Natural killer cell (primary cell): ENCODE results near the gene KIAA1671. TPM values are rescaled to one million over a fixed set of nuclear protein-coding genes. Genes with fewer than 3 reads are reported as not detected.

Experiments
- ATAC-seq, 3 donors: fragments of 150-1000 bp in 2 of 3; fragments of 200-7000 bp in 1 of 3; cut with Tn5 transposase; 1 replicate in 1 of 3; 2 replicates in 2 of 3; pipeline ENCODE4 v1.10.0; 2021; ENCODE audit warnings: mild to moderate bottlenecking in 2 of 3, moderate library complexity in 2 of 3
- DNase-seq, 2 donors: peaks; one replicate each; pipeline versions ENCODE4 v3.0.0 to v3.0.0-alpha.2; 2013 to 2021; ENCODE audit warnings: mixed read lengths in 1 of 2
- H3K27ac ChIP-seq: one replicate; pipeline ENCODE4 v1.5.1; 2013; ENCODE audit warnings: mild to moderate bottlenecking, low read length
- H3K27me3 ChIP-seq: one replicate; pipeline ENCODE4 v1.6.1; 2013; ENCODE audit warnings: low read length; ENCODE audit not compliant: control insufficient read depth, insufficient read depth
- H3K36me3 ChIP-seq: one replicate; pipeline ENCODE4 v1.6.1; 2013; ENCODE audit warnings: low read length; ENCODE audit not compliant: control insufficient read depth, insufficient read depth
- H3K4me1 ChIP-seq: one replicate; pipeline ENCODE4 v1.6.1; 2013; ENCODE audit warnings: low read length; ENCODE audit not compliant: control insufficient read depth, insufficient read depth
- H3K4me3 ChIP-seq: one replicate; pipeline ENCODE4 v1.5.1; 2013; ENCODE audit warnings: low read length
- H3K9me3 ChIP-seq: one replicate; pipeline ENCODE4 v1.6.1; 2013; ENCODE audit warnings: low read length; ENCODE audit not compliant: control insufficient read depth, insufficient read depth
- H3K27ac Mint-ChIP-seq, 2 donors: one replicate each; pipeline ENCODE4 v1.8.0; 2022; ENCODE audit warnings: mild to moderate bottlenecking in 2 of 2, mixed read lengths in 2 of 2, moderate library complexity in 1 of 2
- H3K27me3 Mint-ChIP-seq, 2 donors: one replicate each; pipeline ENCODE4 v1.8.0; 2022; ENCODE audit warnings: low read depth in 2 of 2, mixed read lengths in 2 of 2
- H3K36me3 Mint-ChIP-seq: one replicate; pipeline ENCODE4 v1.8.0; 2022; ENCODE audit warnings: mixed read lengths
- H3K4me1 Mint-ChIP-seq, 2 donors: one replicate each; pipeline ENCODE4 v1.8.0; 2022; ENCODE audit warnings: mixed read lengths in 2 of 2
- H3K4me3 Mint-ChIP-seq: one replicate; pipeline ENCODE4 v1.8.0; 2022; ENCODE audit warnings: mild to moderate bottlenecking, moderate library complexity, mixed read lengths
- H3K9me3 Mint-ChIP-seq, 2 donors: one replicate each; pipeline ENCODE4 v1.8.0; 2022; ENCODE audit warnings: mixed read lengths in 2 of 2
- WGBS: methylation state at CpG from one replicate; pipeline ENCODE4 v1.1.7; 2013; ENCODE audit warnings: missing lambda C conversion rate; ENCODE audit not compliant: insufficient coverage; 5-methylcytosine and 5-hydroxymethylcytosine counted together
- intact Hi-C: fragments of 100-400 bp; cut with micrococcal nuclease; formaldehyde crosslinking; loops from one replicate; pipeline ENCODE4 v1.14.2; 2022
- total RNA-seq, 4 donors: library from RNA; stranded (reverse); fragments of 120-200 nt in 1 of 4; gene quantifications; one replicate each; pipeline versions ENCODE4 v1.2.3 to v1.2.4, GENCODE V29; 2013 to 2022
- TF ChIP-seq, protein P1 (sequence below): fragments of 200-600 bp; IDR thresholded peaks from one replicate; pipeline ENCODE4 v1.8.0; 2022; ENCODE audit warnings: antibody characterized with exemption

Gene KIAA1671
- total RNA-seq, 3 donors from 2014 or later (not counting 1 experiment from before 2014, with no cell fraction given) = 3.6 to 24.0 (median 7.3) TPM

DNA sequence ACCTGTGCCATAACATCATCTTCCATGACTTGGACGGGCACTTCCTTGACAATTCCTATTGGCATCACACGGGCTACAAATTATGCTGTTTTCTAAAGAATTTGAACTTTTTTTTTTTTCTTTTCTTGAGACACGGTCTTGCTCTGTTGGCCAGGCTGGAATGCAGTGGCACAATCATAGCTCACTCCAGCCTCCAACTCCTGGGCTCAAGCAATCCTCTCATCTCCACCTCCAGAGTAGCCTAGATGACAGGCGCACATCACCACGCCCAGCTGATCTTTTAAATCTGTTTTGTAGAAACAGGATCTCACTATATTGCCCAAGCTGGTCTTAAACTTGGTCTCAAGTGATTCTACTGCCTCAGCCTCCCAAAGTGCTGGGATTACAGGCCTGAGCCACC, 243.8 kb downstream of the KIAA1671 start:
- Histone ChIP-seq H3K36me3 (no peaks in the 10 kb centered on the region), H3K4me3 (no peak overlapping the region), H3K9me3 (no peaks in the 10 kb centered on the region), H3K27me3 (no peaks in the 10 kb centered on the region), H3K4me1 (no peaks in the 10 kb centered on the region), H3K27ac (no peak overlapping the region)
- Mint-ChIP-seq H3K9me3 (no peaks in the 10 kb centered on the region), H3K27ac (no peak overlapping the region), H3K4me1 (no peaks in the 10 kb centered on the region), H3K36me3 (no peaks in the 10 kb centered on the region), H3K4me3 (no peak overlapping the region), H3K27me3 (no peaks in the 10 kb centered on the region)
- ATAC-seq (no peak), DNase-seq (no peak)
- intact Hi-C loops = loop anchor here (10.0 kb wide), 1 partner anchor 578 kb away; no protein-coding TSS in a partner anchor
- 92% methylated on average over 5 of the region's 5 CpGs for WGBS
- TF ChIP-seq, protein P1, sequence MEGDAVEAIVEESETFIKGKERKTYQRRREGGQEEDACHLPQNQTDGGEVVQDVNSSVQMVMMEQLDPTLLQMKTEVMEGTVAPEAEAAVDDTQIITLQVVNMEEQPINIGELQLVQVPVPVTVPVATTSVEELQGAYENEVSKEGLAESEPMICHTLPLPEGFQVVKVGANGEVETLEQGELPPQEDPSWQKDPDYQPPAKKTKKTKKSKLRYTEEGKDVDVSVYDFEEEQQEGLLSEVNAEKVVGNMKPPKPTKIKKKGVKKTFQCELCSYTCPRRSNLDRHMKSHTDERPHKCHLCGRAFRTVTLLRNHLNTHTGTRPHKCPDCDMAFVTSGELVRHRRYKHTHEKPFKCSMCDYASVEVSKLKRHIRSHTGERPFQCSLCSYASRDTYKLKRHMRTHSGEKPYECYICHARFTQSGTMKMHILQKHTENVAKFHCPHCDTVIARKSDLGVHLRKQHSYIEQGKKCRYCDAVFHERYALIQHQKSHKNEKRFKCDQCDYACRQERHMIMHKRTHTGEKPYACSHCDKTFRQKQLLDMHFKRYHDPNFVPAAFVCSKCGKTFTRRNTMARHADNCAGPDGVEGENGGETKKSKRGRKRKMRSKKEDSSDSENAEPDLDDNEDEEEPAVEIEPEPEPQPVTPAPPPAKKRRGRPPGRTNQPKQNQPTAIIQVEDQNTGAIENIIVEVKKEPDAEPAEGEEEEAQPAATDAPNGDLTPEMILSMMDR = no peak

DNA sequence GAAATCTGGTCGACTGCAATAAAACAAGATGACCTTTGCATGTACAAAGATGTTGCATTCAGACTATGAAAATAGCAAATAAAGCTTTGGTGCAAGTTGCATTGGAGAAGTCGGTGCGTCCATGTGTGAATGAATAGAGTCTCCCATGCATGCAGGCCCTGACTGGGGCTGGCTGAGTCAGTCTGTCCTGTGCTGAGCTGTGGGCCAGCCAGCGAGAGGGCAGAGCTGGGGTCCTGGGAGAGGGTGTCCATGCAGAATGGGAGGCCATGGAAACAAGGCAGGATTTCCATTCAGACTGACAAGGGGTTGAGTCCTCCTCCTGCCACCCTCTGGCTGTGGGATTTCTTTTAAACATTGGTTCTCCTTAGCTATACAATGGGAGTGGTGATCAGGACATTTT, 244.8 kb downstream of the KIAA1671 start:
- DNase-seq (no peak), ATAC-seq (no peak)
- Histone ChIP-seq H3K27me3 (no peaks in the 10 kb centered on the region), H3K9me3 (no peaks in the 10 kb centered on the region), H3K4me1 (no peaks in the 10 kb centered on the region), H3K4me3 (no peak overlapping the region), H3K27ac (no peak overlapping the region), H3K36me3 (no peaks in the 10 kb centered on the region)
- no peak overlapping the region for H3K27ac Mint-ChIP-seq
- TF ChIP-seq, protein P1 = no peak
- WGBS = 91% methylated on average over 4 of the region's 4 CpGs
- H3K9me3 Mint-ChIP-seq = no peaks in the 10 kb centered on the region
- H3K4me1 Mint-ChIP-seq = peaks cover 0 to 3% of the 10 kb centered on the region in 2 donors
- intact Hi-C loops = loop anchor here (10.0 kb wide), 1 partner anchor 577 kb away; no protein-coding TSS in a partner anchor
- H3K27me3 Mint-ChIP-seq = no peaks in the 10 kb centered on the region
- H3K36me3 Mint-ChIP-seq = no peaks in the 10 kb centered on the region
- no peak overlapping the region for H3K4me3 Mint-ChIP-seq

DNA sequence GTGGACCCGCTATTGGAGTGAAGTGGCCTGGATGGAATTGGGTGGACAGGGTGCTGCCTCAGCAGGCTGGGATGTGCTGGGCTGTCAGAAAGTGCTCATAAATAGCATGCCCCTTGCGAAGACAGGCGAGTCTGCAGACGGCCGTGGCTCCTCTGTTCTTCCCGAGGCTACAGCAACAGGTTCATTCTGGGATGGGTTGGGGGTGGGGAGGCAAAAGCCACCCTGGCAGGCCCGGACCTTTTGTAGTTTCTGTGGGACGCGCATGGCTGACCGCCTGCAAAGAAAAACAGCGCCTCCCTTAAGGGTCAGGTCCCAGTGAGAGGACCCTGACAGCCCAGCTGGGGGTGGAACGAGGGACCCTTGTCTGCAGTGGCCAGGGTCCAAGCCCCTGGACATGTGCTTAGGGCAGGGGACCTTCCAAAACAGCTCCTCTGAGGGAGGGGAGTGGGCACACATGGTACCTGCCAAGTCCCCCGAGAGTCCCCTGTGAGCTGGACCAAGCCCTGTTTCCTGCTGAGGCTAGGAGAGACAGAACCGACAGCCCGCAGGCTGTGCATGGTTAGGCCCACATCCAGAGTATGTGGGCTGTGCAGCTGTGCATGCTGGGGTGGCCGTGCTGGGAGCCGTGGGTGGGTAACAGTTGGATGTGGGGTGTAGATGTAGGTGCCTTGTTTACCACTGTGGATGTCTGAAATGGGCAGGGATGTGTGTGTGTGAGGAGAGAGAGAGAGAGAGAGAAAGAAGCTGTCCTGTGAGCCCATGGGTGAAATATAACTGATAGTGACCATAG, 247.4 kb downstream of the KIAA1671 start, which contains the start of gene CRYBB3:
Gene CRYBB3, plus strand, starts transcription at position 128 of the 790 bp plus-strand sequence. CDS start 1,539 bp downstream, outside the sequence.
- Histone ChIP-seq H3K9me3 (no peaks in the 10 kb centered on the region), H3K27ac (no peak within 1 kb of the TSS), H3K4me1 (no peaks in the 10 kb centered on the region), H3K4me3 (no peak within 1 kb of the TSS), H3K27me3 (no peaks in the 10 kb centered on the region), H3K36me3 (no peaks in the 10 kb centered on the region)
- no peak within 1 kb of the TSS for H3K4me3 Mint-ChIP-seq
- peaks cover 0 to 5% of the 10 kb centered on the region in 2 donors for H3K4me1 Mint-ChIP-seq
- H3K27me3 Mint-ChIP-seq = no peaks in the 10 kb centered on the region
- intact Hi-C loops = loop anchor here (10.0 kb wide), 1 partner anchor 575 kb away; no protein-coding TSS in a partner anchor
- no peak within 1 kb of the TSS for H3K27ac Mint-ChIP-seq
- TF ChIP-seq, protein P1 = no peak
- H3K9me3 Mint-ChIP-seq = no peaks in the 10 kb centered on the region
- WGBS = 81% methylated on average over 17 of the region's 17 CpGs
- DNase-seq (no peak), ATAC-seq (peak in 1 of 3 donors; percentile 11)
- H3K36me3 Mint-ChIP-seq = no peaks in the 10 kb centered on the region
